ENCODE results near the gene LRRC53. TPM values are rescaled to one million over a fixed set of nuclear protein-coding genes. Genes with fewer than 3 reads are reported as not detected.
A peak's percentile ranks its signal among the peaks of the same experiment; 100 is the strongest.

The LRRC53 gene
- not detected in 2 replicates for total RNA-seq (2014; rRNA removed; shearing (Covaris generic))

GRCh38 chr1:74512170-74512915 lies at the start of gene LRRC53:
Gene LRRC53, minus strand, starts transcription at chr1:74512611. Its CDS starts 29,262 bp downstream, at chr1:74483349.
- no peak for DNase-seq (ENCODE audit: low read depth)

GRCh38 chr1:74549932-74550331 lies 37.5 kb upstream of the LRRC53 start:
- DNase-seq (ENCODE audit: low read depth), result no peak

- no peak for DNase-seq (ENCODE audit: low read depth)
Observed at GRCh38 chr1:74548961-74549750, 36.7 kb upstream of the LRRC53 start.

- no peak for DNase-seq (ENCODE audit: low read depth)
Observed at GRCh38 chr1:74545821-74546220, 33.4 kb upstream of the LRRC53 start.

- peak; percentile 42 for DNase-seq (ENCODE audit: low read depth)
Observed at GRCh38 chr1:74534241-74534640, 21.8 kb upstream of the LRRC53 start.

- no peak for DNase-seq (ENCODE audit: low read depth)
Observed at GRCh38 chr1:74531796-74532195, 19.4 kb upstream of the LRRC53 start.

- DNase-seq (ENCODE audit: low read depth), result peak; percentile 3
Observed at GRCh38 chr1:74530892-74531291, 18.5 kb upstream of the LRRC53 start.

GRCh38 chr1:74528123-74528522 lies 15.7 kb upstream of the LRRC53 start:
- DNase-seq (ENCODE audit: low read depth), result no peak

GRCh38 chr1:74526708-74527107 lies 14.3 kb upstream of the LRRC53 start:
- DNase-seq (ENCODE audit: low read depth), result no peak

- no peak for DNase-seq (ENCODE audit: low read depth)
Observed at GRCh38 chr1:74523873-74524480, 11.6 kb upstream of the LRRC53 start.

GRCh38 chr1:74522148-74522547 lies 9.7 kb upstream of the LRRC53 start:
- DNase-seq (ENCODE audit: low read depth), result no peak

GRCh38 chr1:74517599-74518051 lies 5.2 kb upstream of the LRRC53 start:
- no peak for DNase-seq (ENCODE audit: low read depth)

- DNase-seq (ENCODE audit: low read depth), result no peak
Observed at GRCh38 chr1:74513411-74514300, 1.2 kb upstream of the LRRC53 start.

GRCh38 chr1:74508449-74508848 lies 4.0 kb downstream of the LRRC53 start:
- no peak for DNase-seq (ENCODE audit: low read depth)

- DNase-seq (ENCODE audit: low read depth), result no peak
Observed at GRCh38 chr1:74505928-74506710, 6.3 kb downstream of the LRRC53 start.

- DNase-seq (ENCODE audit: low read depth), result peak; percentile 22
Observed at GRCh38 chr1:74504933-74505512, 7.4 kb downstream of the LRRC53 start.

GRCh38 chr1:74504125-74504932 lies 8.1 kb downstream of the LRRC53 start:
- DNase-seq (ENCODE audit: low read depth), result peak; percentile 45

GRCh38 chr1:74502858-74503257 lies 9.6 kb downstream of the LRRC53 start:
- no peak for DNase-seq (ENCODE audit: low read depth)

- DNase-seq (ENCODE audit: low read depth), result peak; percentile 38
Observed at GRCh38 chr1:74502432-74502831, 10.0 kb downstream of the LRRC53 start.
